GM23248 (cell line): Measurements from ENCODE around the gene EVA1C. TPM values are rescaled to one million over a fixed set of nuclear protein-coding genes. Genes with fewer than 3 reads are reported as not detected.
A peak's percentile ranks its signal among the peaks of the same experiment; 100 is the strongest.
"Not testable (repeated sequence)": the region's sequence is repeated elsewhere in the genome, so short reads cannot be mapped to it uniquely, and the experiment has no call there.

Experiments
- DNase-seq: peaks from one replicate; pipeline ENCODE4 v3.0.0-alpha.2; 2015
- H2AFZ ChIP-seq: fragments of 200-600 bp; sonication (generic); 2 replicates; pipeline ENCODE4 v1.6.1; 2016; ENCODE audit warnings: antibody characterized with exemption
- H3F3A ChIP-seq: fragments of 200-600 bp; sonication (generic); 2 replicates; pipeline ENCODE4 v1.6.1; 2016; ENCODE audit warnings: mild to moderate bottlenecking, antibody characterized with exemption, mixed run types; ENCODE audit not compliant: insufficient read depth
- H3K27ac ChIP-seq: fragments of 200-600 bp; sonication (generic); 2 replicates; pipeline ENCODE4 v1.5.1; 2016; ENCODE audit warnings: mild to moderate bottlenecking
- H3K27me3 ChIP-seq: fragments of 200-600 bp; sonication (generic); replicated peaks from 2 replicates; pipeline ENCODE4 v1.6.1; 2016; ENCODE audit warnings: mild to moderate bottlenecking; ENCODE audit not compliant: insufficient read depth
- H3K36me3 ChIP-seq: fragments of 200-600 bp; sonication (generic); 2 replicates; pipeline ENCODE4 v1.6.1; 2016; ENCODE audit warnings: low read depth, mild to moderate bottlenecking
- H3K4me1 ChIP-seq: fragments of 200-600 bp; sonication (generic); 2 replicates; pipeline ENCODE4 v1.6.1; 2016; ENCODE audit warnings: mild to moderate bottlenecking; ENCODE audit not compliant: insufficient read depth
- H3K4me2 ChIP-seq: fragments of 200-600 bp; sonication (generic); one replicate; pipeline ENCODE4 v1.6.1; 2016; ENCODE audit warnings: mild to moderate bottlenecking; ENCODE audit not compliant: unreplicated experiment
- H3K4me3 ChIP-seq: fragments of 200-600 bp; sonication (generic); 2 replicates; pipeline ENCODE4 v1.5.1; 2016; ENCODE audit warnings: mild to moderate bottlenecking
- H3K79me2 ChIP-seq: fragments of 200-600 bp; sonication (generic); 2 replicates; pipeline ENCODE4 v1.6.1; 2016; ENCODE audit warnings: mild to moderate bottlenecking; ENCODE audit not compliant: insufficient read depth
- H3K9ac ChIP-seq: fragments of 200-600 bp; sonication (generic); 2 replicates; pipeline ENCODE4 v1.6.1; 2016; ENCODE audit warnings: mild to moderate bottlenecking
- H3K9me2 ChIP-seq: fragments of 200-600 bp; sonication (generic); 2 replicates; pipeline ENCODE4 v1.6.1; 2016; ENCODE audit warnings: mixed run types, mild to moderate bottlenecking, moderate library complexity; ENCODE audit not compliant: insufficient read depth
- H3K9me3 ChIP-seq: fragments of 200-600 bp; sonication (generic); one replicate; pipeline ENCODE4 v1.6.1; 2017; ENCODE audit warnings: low read depth
- H4K20me1 ChIP-seq: fragments of 200-600 bp; sonication (generic); 2 replicates; pipeline ENCODE4 v1.6.0; 2016; ENCODE audit not compliant: insufficient read depth
- EZH2 ChIP-seq: fragments of 200-600 bp; sonication (generic); IDR thresholded peaks from 2 replicates; pipeline ENCODE4 v1.6.1; 2018; ENCODE audit warnings: antibody characterized with exemption, mild to moderate bottlenecking; ENCODE audit not compliant: insufficient read depth, poor library complexity, severe bottlenecking
- EZH2phosphoT487 ChIP-seq: fragments of 200-600 bp; sonication (generic); IDR thresholded peaks from 2 replicates; pipeline ENCODE4 v1.6.1; 2018; ENCODE audit warnings: antibody characterized with exemption, moderate library complexity, mild to moderate bottlenecking, low read depth; ENCODE audit not compliant: insufficient read depth
- WGBS, 2 experiments: methylation state at CpG; one replicate each; pipeline ENCODE4 v1.1.6; 2015 to 2017; ENCODE audit warnings: low lambda C conversion rate in 2 of 2, low coverage in 1 of 2; ENCODE audit errors: missing lambda C conversion rate in 2 of 2; 5-methylcytosine and 5-hydroxymethylcytosine counted together
- in situ Hi-C: fragments of 300-500 bp; cut with MboI; formaldehyde crosslinking; loops from 2 replicates; pipeline ENCODE4 v1.15.0; 2020
- polyA plus RNA-seq: library from polyadenylated mRNA; unstranded; fragments of >200 nt; fragmentation: Nextera tagmentation; extraction: Ambion mirVana; gene quantifications from 2 replicates; pipeline ENCODE4 v1.2.1, GENCODE V29; 2016
- total RNA-seq: library from RNA; depleted of rRNA; stranded (reverse); fragments of >200 nt; shearing (Covaris generic); gene quantifications from 2 replicates; pipeline ENCODE4 v1.2.3, GENCODE V29; 2014

The EVA1C gene
- total and polyA plus RNA-seq, 2 experiments from 2014 or later: 1.9 to 2.2 TPM

DNA sequence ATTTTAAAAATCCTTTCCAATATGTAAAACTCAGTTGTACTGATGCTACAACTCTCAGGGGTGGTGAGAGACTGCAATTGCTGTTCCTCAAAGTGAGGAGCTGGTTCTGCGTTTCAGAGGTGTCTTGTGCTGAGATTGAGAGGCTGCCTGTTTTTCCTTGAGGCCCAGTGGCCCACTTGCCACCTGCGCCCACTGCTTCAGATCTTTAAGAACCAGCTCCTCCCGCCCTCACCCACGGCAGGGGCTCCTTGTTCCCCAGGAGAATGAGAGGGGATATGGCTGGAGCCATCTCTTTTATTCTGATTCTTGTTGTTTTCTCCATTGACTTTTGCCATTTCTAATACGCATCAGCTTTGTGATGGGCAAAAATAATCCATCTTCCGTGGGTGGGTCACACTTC lies 45.5 kb downstream of the EVA1C start:
- H3K9ac ChIP-seq: no peak overlapping the region
- peaks cover 5% of the 10 kb centered on the region; the same call in 1 of the 2 replicates for H3F3A ChIP-seq
- H3K4me1 ChIP-seq: peaks cover 15% of the 10 kb centered on the region
- H3K4me2 ChIP-seq: no peak overlapping the region
- DNase-seq: no peak
- H3K79me2 ChIP-seq: no peaks in the 10 kb centered on the region
- no peak overlapping the region for H3K27ac ChIP-seq
- no peak overlapping the region for H3K4me3 ChIP-seq
- H3K9me3 ChIP-seq: no peaks in the 10 kb centered on the region
- H3K27me3 ChIP-seq: no peaks in the 10 kb centered on the region
- WGBS, 2 experiments: 84 to 89% methylated on average over 6 of the region's 6 CpGs
- H2AFZ ChIP-seq: no peak overlapping the region
- H3K9me2 ChIP-seq: no peaks in the 10 kb centered on the region
- H3K36me3 ChIP-seq: no peaks in the 10 kb centered on the region
- in situ Hi-C loops: no loop called here
- no peaks in the 10 kb centered on the region for H4K20me1 ChIP-seq
- no peak for TF ChIP-seq EZH2
- no peak for TF ChIP-seq EZH2phosphoT487

- Histone ChIP-seq H3K9me3 (no peaks in the 10 kb centered on the region), H3K9ac (no peak overlapping the region), H3K4me3 (no peak overlapping the region), H3K9me2 (no peaks in the 10 kb centered on the region), H3K36me3 (no peaks in the 10 kb centered on the region), H3K79me2 (no peaks in the 10 kb centered on the region), H3K4me2 (no peak overlapping the region), H3K27ac (no peak overlapping the region), H3K4me1 (peaks cover 22% of the 10 kb centered on the region), H4K20me1 (no peaks in the 10 kb centered on the region), H3F3A (peaks cover 5% of the 10 kb centered on the region; the same call in 1 of the 2 replicates), H3K27me3 (no peaks in the 10 kb centered on the region), H2AFZ (no peak overlapping the region)
- peak; percentile 17 for DNase-seq
- TF ChIP-seq EZH2phosphoT487 (no peak), EZH2 (no peak)
- 89 to 90% methylated on average over 5 of the region's 5 CpGs for WGBS, 2 experiments
- in situ Hi-C loops: no loop called here
These were observed 47.5 kb downstream of the EVA1C start for GRCh38 chr21:32459972-32460371.

DNA sequence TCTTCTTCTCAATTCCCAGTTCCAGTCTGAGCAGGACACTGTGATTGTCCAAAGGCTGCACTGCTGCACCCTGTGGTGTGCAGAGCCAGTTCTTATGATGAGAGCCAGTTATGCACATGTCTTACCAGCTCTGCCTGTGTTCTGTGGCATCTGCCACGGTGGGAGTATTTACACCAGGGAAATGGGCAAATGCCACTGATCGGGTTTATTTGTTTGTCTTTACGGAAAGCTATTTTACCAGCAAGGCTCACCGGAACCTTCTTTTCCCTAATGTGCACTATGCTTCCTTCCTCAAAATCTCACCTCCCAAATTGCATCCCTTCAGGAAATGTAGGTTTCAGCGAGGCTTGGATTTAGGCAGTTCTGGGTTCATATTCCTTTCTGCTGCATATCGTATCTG lies 49.0 kb downstream of the EVA1C start:
- TF ChIP-seq EZH2 (no peak), EZH2phosphoT487 (no peak)
- DNase-seq: no peak
- Histone ChIP-seq H4K20me1 (no peaks in the 10 kb centered on the region), H3K9me3 (no peaks in the 10 kb centered on the region), H3K27ac (no peak overlapping the region), H3K4me2 (no peak overlapping the region), H3F3A (peaks cover 5% of the 10 kb centered on the region; the same call in 1 of the 2 replicates), H3K4me3 (no peak overlapping the region), H3K27me3 (no peaks in the 10 kb centered on the region), H3K36me3 (no peaks in the 10 kb centered on the region), H3K4me1 (peaks cover 19% of the 10 kb centered on the region), H3K79me2 (no peaks in the 10 kb centered on the region), H2AFZ (no peak overlapping the region), H3K9me2 (no peaks in the 10 kb centered on the region), H3K9ac (no peak overlapping the region)
- in situ Hi-C loops: no loop called here
- WGBS, 2 experiments: 94 to 95% methylated on average over 6 of the region's 6 CpGs

GRCh38 chr21:32462564-32462963 lies 50.1 kb downstream of the EVA1C start:
- 96 to 97% methylated on average over 3 of the region's 3 CpGs for WGBS, 2 experiments
- H3K4me1 ChIP-seq, H3K4me2 ChIP-seq, H3K4me3 ChIP-seq, H3K9me3 ChIP-seq, in situ Hi-C loops, H3K9me2 ChIP-seq, H3F3A ChIP-seq, DNase-seq, H4K20me1 ChIP-seq, H3K27ac ChIP-seq, H2AFZ ChIP-seq, H3K36me3 ChIP-seq, H3K27me3 ChIP-seq, H3K79me2 ChIP-seq, H3K9ac ChIP-seq: not testable (repeated sequence)

- Histone ChIP-seq H3K9ac (no peak overlapping the region), H4K20me1 (no peaks in the 10 kb centered on the region), H3K4me2 (no peak overlapping the region), H3K9me2 (no peaks in the 10 kb centered on the region), H3F3A (no peaks in the 10 kb centered on the region), H2AFZ (no peak overlapping the region), H3K27ac (peak overlapping the region; percentile 68; the same call in 1 of the 2 replicates), H3K9me3 (no peaks in the 10 kb centered on the region), H3K4me1 (peaks cover 7% of the 10 kb centered on the region; the same call in 1 of the 2 replicates), H3K27me3 (no peaks in the 10 kb centered on the region), H3K36me3 (no peaks in the 10 kb centered on the region), H3K4me3 (no peak overlapping the region), H3K79me2 (no peaks in the 10 kb centered on the region)
- no peak for DNase-seq
- in situ Hi-C loops: no loop called here
- TF ChIP-seq EZH2: no peak
- TF ChIP-seq EZH2phosphoT487: no peak
- 94% methylated on average over 7 of the region's 7 CpGs for WGBS, 2 experiments
These were observed 50.9 kb downstream of the EVA1C start for GRCh38 chr21:32463367-32463766.
